Lung (tissue), 12 donors: Measurements from ENCODE around the gene CXCR4. TPM values are rescaled to one million over a fixed set of nuclear protein-coding genes. Genes with fewer than 3 reads are reported as not detected.

ENCODE experiments used
- ATAC-seq: fragments of 200-7000 bp; cut with Tn5 transposase; one replicate; pipeline ENCODE4 v1.9.1; 2020; ENCODE audit warnings: moderate number of reproducible peaks; ENCODE audit not compliant: insufficient read depth, low FRiP score
- DNase-seq, 3 donors: peaks; one replicate each; pipeline ENCODE4 v3.0.0-alpha.2; 2013 to 2017
- H3K27ac ChIP-seq, 2 donors: one replicate each; pipeline ENCODE4 v1.5.1; 2013; ENCODE audit warnings: mild to moderate bottlenecking in 2 of 2, moderate library complexity in 2 of 2, control low read depth in 1 of 2, inconsistent platforms in 1 of 2, low read depth in 1 of 2, low read length in 1 of 2
- H3K27me3 ChIP-seq, 3 donors: one replicate each; pipeline ENCODE4 v1.5.1; 2013; ENCODE audit warnings: low read length in 2 of 3; ENCODE audit not compliant: control insufficient read depth in 3 of 3, insufficient read depth in 3 of 3
- H3K36me3 ChIP-seq, 4 donors: one replicate each; pipeline ENCODE4 v1.5.1; 2013; ENCODE audit warnings: low read length in 4 of 4, mild to moderate bottlenecking in 1 of 4, moderate library complexity in 1 of 4; ENCODE audit not compliant: control insufficient read depth in 4 of 4, insufficient read depth in 4 of 4
- H3K4me1 ChIP-seq, 5 donors: one replicate each; pipeline ENCODE4 v1.5.1; 2013; ENCODE audit warnings: low read length in 5 of 5, mild to moderate bottlenecking in 2 of 5, moderate library complexity in 1 of 5; ENCODE audit not compliant: control insufficient read depth in 5 of 5, insufficient read depth in 5 of 5
- H3K4me3 ChIP-seq: one replicate; pipeline ENCODE4 v1.5.1; 2013; ENCODE audit warnings: mild to moderate bottlenecking, control low read depth, moderate library complexity
- H3K9ac ChIP-seq, 2 donors: one replicate each; pipeline ENCODE4 v1.5.1; 2013; ENCODE audit warnings: low read length in 2 of 2, control low read depth in 1 of 2; ENCODE audit not compliant: insufficient read depth in 1 of 2
- H3K9me3 ChIP-seq, 4 donors: one replicate each; pipeline ENCODE4 v1.5.1; 2013; ENCODE audit warnings: low read length in 3 of 4, mild to moderate bottlenecking in 1 of 4, moderate library complexity in 1 of 4; ENCODE audit not compliant: control insufficient read depth in 4 of 4, insufficient read depth in 3 of 4
- WGBS, 2 donors: extraction: QIAGEN DNeasy Blood & Tissue Kit; methylation state at CpG; one replicate each; pipeline ENCODE4 v1.1.7; 2013; 5-methylcytosine and 5-hydroxymethylcytosine counted together
- polyA plus RNA-seq, 2 donors: library from polyadenylated mRNA; stranded (reverse); fragments of 200-250 nt; gene quantifications; one replicate each; pipeline ENCODE4 v1.2.1, GENCODE V29; 2013
- total RNA-seq, 2 donors: library from RNA; depleted of rRNA in 1 of 2; stranded (reverse); fragments of >200 nt in 1 of 2; gene quantifications; one replicate each; pipeline ENCODE4 v1.2.1, GENCODE V29; 2014 to 2021
- TF ChIP-seq, protein P1 (sequence below): IDR thresholded peaks from 2 replicates; pipeline ENCODE4 v1.5.1; 2012; ENCODE audit warnings: mild to moderate bottlenecking; ENCODE audit errors: control extremely low read depth, extremely low read depth
- donor health status: control.
- donor health status: control.
- donor health status: Bipolar disorder and iron deficiency.
- donor health status: healthy.
- donor health status: DM: yes; HTN: yes; CAD: no.

CXCR4 gene
- total and polyA plus RNA-seq, 4 donors, result 17.5 to 214 (median 73.1) TPM

DNA sequence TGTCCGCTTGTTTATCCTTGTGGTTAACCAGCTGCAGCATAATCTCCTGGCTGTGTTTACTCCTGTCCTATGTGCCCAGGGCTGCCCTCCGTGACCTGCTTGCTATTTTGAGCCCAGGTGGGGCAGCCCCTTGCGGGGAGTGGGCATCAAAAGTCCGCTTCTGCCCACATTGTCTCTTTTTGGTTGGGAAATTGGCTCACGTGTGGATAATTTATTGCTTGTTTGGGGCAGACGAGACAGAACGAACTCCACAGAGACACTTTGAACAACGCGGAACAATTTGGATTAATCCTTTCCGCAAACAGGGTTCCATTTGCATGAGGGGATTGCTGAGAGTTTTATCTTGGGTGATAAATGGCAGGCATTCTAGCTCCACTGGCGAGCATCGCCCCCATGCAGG, 8.1 kb upstream of the CXCR4 start:
- Histone ChIP-seq H3K4me3 (no peak overlapping the region), H3K27ac (no peak overlapping the region), H3K9ac (no peak overlapping the region), H3K36me3 (no peaks in the 10 kb centered on the region), H3K27me3 (peaks cover 0 to 25% (median 11%) of the 10 kb centered on the region in 3 donors), H3K9me3 (no peaks in the 10 kb centered on the region), H3K4me1 (peaks cover 0 to 1% (median 0%) of the 10 kb centered on the region in 5 donors)
- TF ChIP-seq, protein P1, sequence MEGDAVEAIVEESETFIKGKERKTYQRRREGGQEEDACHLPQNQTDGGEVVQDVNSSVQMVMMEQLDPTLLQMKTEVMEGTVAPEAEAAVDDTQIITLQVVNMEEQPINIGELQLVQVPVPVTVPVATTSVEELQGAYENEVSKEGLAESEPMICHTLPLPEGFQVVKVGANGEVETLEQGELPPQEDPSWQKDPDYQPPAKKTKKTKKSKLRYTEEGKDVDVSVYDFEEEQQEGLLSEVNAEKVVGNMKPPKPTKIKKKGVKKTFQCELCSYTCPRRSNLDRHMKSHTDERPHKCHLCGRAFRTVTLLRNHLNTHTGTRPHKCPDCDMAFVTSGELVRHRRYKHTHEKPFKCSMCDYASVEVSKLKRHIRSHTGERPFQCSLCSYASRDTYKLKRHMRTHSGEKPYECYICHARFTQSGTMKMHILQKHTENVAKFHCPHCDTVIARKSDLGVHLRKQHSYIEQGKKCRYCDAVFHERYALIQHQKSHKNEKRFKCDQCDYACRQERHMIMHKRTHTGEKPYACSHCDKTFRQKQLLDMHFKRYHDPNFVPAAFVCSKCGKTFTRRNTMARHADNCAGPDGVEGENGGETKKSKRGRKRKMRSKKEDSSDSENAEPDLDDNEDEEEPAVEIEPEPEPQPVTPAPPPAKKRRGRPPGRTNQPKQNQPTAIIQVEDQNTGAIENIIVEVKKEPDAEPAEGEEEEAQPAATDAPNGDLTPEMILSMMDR, result no peak
- WGBS, 2 donors, result 68 to 73% methylated on average over 12 of the region's 12 CpGs
- ATAC-seq (no peak), DNase-seq (no peak)

DNA sequence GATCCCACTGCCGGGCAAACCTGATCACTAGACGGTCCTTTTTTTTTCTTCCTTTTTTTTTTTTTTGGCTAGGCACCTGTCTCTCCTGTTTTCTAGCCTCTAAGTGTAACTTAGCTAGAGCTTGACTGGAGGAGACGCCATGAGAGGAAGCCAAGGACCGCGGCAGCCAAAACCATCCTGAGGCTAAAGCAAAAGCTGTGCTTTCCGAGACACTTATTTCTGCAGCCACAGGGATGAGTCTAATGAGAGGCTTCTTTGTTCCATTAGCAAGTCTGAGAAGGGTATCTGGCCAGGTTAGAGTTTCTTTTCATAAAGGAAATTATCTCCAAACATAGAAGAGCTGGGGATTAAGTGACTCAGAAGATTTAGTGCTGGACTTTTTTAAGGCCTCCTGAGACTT, 7.3 kb upstream of the CXCR4 start:
- peaks cover 0 to 33% (median 17%) of the 10 kb centered on the region in 3 donors for H3K27me3 ChIP-seq
- no peak for DNase-seq
- TF ChIP-seq, protein P1, result no peak
- H3K4me3 ChIP-seq, result no peak overlapping the region
- no peak overlapping the region for H3K27ac ChIP-seq
- ATAC-seq, result no peak
- no peaks in the 10 kb centered on the region for H3K36me3 ChIP-seq
- 34 to 62% methylated on average over 6 of the region's 6 CpGs for WGBS, 2 donors
- no peak overlapping the region for H3K9ac ChIP-seq
- H3K9me3 ChIP-seq, result no peaks in the 10 kb centered on the region
- H3K4me1 ChIP-seq, result peaks cover 0 to 1% (median 0%) of the 10 kb centered on the region in 5 donors

DNA sequence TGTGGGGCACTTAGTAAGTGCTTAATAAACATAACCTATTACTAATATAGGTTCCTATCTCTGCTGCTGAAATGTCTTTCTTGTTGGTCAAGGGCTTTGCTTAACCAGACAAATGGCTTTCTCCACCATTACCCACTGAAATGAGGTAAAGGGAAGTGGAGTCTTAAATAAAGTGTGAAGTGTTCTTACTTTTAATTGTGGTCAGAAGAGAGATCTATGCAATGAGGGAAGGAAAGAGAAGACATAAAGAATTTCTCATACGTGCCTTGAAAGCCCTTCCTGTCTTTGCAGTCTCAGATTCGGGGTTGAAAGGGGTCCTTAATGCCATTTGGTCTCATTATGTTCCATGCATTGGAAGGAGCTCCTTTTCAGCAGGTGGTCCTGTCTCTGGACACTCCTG, 6.9 kb upstream of the CXCR4 start:
- 49 to 54% methylated on average over 2 of the region's 2 CpGs for WGBS, 2 donors
- DNase-seq (no peak), ATAC-seq (no peak)
- Histone ChIP-seq H3K4me1 (peaks cover 0 to 1% (median 0%) of the 10 kb centered on the region in 5 donors), H3K9me3 (no peaks in the 10 kb centered on the region), H3K9ac (no peak overlapping the region), H3K4me3 (no peak overlapping the region), H3K27ac (no peak overlapping the region), H3K27me3 (peaks cover 0 to 37% (median 22%) of the 10 kb centered on the region in 3 donors), H3K36me3 (no peaks in the 10 kb centered on the region)
- TF ChIP-seq, protein P1, result no peak

DNA sequence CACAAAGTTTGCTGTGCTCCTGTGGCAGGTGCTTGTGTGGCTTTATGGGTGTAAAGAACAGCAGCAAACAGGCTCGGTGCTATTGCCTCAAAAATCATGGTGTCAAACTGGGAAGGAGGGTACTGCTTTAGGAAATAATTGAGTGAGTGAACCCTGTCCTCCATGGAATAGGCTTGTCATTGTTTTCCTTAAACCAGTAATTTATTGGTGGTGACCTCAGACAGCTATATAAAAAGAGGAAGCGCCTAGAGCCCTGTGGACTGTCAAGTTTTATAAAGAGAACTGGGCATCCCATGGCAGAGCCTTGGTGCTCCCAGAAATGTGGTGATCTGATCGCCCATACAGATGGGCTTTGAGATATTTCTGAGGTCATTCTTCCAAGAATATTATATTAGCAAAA, 4.7 kb upstream of the CXCR4 start:
- TF ChIP-seq, protein P1, result no peak
- no peak overlapping the region for H3K4me3 ChIP-seq
- no peak for ATAC-seq

More for the DNA sequence above, 4.7 kb upstream of the CXCR4 start:
- WGBS, 2 donors, result 24 to 57% methylated on average over 3 of the region's 3 CpGs
- Histone ChIP-seq H3K36me3 (no peaks in the 10 kb centered on the region), H3K9me3 (no peaks in the 10 kb centered on the region), H3K4me1 (peaks cover 0 to 9% (median 1%) of the 10 kb centered on the region in 5 donors), H3K27ac (no peak overlapping the region), H3K9ac (no peak overlapping the region), H3K27me3 (peaks cover 0 to 54% (median 36%) of the 10 kb centered on the region in 3 donors)
- no peak for DNase-seq
